GM19324 (cell line): ENCODE measurements around the gene RAMP1.

Source experiments
- ATAC-seq: cut with Tn5 transposase; IDR thresholded peaks from one replicate; pipeline ENCODE4 v1.9.1; 2021; ENCODE audit warnings: mild to moderate bottlenecking, moderate library complexity; ENCODE audit not compliant: unreplicated experiment, low FRiP score

RAMP1 gene

DNA sequence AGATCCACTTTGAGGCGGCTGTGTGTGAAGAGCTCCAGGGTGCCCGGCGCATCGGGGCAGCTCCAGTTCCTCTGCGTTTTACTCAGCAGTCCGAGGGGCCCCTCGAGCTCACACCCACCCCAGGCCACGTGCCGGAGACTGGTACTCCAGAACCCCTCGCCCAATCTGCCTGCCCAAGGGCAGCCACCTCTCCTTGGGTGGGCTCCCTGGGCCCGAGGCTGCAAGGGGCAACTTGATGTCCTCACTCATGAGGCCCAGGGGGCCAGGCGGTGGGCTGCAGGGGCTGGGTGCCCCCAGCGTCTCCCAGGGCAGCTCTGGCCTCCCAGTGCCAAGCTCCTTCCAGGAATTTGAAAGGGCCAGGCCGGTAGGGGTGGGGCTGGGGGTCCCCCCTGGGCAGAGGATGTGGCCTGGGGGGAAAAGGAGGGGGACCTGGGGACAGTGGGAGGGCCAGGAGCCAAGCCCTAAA lies 16.7 kb downstream of the RAMP1 start:
- no peak for ATAC-seq

DNA sequence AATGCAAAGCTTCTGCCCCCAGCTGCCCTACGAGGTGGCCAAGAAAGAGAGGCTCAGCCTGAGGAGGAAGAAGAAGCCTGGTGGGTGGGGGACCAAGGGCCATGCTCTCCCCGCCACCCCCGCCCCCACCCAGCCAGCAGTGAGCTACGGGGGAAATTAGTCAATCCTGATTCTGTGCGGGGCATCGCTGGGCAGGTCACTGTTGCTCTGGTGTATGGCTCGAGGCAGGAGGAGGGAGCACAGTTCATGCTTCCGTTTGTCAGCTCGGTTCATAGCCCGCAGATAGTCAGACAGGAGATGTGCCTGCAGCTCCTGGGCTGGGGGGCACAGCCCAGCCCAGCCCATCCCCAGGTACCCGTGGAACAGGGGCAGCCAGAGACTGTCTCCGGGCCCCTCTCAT lies 17.1 kb downstream of the RAMP1 start:
- no peak for ATAC-seq

DNA sequence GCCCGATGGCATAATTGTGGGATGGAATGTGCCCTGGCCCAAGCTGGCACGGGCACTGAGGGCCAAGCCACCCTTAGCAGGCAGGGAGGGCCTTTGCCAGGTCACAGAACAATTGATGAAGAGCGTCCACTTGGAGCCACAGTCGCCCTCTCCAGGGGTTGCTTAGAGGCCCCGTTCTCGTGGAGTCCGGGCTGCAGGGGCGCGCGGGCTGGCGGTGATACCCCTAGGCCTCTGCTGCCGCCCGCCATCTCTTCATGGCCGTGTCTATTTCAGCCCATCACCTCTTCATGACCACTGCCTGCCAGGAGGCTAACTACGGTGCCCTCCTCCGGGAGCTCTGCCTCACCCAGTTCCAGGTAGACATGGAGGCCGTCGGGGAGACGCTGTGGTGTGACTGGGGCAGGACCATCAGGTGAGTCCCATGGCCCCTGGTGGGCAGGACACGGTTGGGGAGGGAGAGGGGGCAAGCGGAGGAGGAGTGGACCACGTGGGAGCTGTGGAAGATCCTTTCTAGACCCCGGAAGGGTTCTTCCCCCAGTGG lies 17.6 kb downstream of the RAMP1 start:
- ATAC-seq = no peak

DNA sequence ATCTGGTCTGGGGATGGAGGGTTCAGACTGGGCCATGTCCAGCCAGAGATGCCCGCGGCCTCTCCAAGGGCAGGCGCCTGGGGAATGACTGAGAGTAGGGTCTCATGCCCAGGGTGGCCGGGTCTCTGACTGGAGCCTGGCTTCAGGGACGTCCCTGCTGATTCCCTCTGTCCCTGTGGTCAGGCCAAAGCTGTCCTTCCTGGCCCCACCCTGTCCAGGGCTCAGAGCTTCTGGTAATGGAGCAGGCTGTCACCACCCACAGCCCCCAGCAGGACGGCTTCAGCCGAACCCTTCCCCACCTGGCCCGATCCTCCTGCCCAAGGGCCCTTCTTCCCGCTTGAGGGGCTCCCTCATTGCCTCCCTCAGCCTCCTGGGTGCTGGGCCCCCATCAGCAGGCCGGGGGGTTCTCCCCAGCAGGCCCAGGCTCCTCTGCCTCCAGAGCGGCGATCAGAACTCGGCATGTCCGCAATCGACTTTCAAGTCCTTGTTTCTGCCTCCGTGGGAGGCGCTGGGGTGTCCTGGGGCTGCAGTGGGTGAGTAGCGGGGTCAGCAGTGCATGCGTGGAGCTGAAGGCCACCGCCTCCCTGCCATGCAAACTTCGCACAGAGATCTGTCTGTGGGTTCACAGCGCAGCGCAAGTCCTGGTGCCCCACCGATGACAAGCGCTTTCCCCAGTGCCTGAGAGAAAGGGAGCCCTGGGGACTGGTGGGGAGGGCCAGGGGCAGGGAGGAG lies 18.3 kb downstream of the RAMP1 start:
- no peak for ATAC-seq

DNA sequence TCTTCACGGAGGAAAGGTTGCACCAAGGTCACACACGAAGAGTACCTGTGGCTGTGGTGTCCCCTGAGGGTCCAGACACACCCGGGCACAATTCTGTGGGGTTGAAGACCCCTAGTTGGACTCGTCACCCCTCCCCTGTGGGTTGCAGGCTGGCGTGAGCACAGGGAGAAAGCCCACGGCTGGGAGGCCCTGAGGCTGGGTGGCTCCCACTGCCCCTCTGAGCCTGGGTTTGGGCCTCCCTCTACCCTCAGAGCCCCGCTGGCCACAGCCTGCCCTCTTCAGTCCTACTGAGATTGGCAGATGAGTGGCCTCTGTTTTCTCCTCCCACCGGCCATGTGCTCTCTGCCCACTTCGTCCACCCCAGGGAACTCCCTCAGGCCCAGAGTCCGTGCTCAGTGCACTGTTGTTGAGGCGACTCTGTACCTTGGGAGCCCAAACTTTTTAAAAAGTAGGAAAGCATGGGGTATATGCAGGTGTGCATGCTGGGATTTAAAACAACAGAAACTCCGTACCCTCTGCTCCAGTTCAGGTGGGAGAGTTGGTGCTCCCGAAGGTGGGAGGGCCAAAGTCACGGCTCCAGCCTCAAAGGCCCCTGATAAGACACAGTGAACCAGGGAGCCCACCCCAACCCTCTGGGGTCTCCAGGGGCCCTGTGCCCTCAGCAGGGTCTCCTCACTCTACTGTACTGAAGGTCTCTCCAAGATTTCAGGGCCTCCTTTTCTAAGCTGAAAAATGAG lies 19.1 kb downstream of the RAMP1 start:
- no peak for ATAC-seq

DNA sequence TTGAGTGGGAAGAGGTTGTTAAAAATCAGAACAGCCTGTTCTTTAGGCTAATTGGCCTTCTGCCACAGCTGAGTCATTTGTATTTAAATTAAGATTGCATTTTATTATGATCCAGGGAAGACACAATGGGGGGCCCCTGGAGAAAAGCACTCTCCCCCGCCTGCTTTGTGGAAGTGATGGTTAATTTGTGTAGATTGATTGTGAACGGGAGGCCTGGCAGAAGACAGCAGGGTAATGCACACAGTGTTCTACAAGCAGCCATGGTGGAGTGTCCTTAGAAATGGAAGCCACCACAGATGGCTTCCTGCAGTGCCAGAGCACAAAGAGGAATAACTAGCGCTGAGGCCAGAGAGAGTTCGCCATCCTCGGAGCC lies 19.6 kb downstream of the RAMP1 start:
- no peak for ATAC-seq

DNA sequence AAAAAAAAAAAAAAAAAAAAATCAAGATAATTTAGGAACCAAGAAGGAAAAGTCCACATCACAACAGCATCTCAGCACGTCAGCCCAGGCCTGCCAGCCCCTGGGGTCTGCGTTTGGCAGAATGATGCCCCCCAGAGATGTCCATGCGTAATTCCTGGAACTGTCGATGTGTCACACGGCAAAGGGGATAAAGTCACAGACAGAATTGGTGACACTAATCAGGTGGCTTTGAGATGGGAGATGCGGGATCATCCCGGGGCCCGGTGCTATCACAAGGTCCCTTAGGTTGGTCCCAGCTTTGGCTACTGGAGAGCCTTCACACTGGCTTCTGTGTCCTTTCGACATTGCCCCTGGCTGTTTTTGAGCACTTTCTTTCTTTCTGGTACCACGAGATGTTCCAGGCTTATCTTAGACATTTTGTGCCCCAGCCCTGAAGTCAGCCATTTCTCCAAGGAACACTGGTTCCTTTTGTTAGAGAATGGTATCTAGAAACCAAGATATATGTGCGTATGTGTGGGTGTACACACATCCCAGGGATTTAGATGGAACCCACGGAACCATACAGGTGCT lies 20.7 kb downstream of the RAMP1 start:
- no peak for ATAC-seq

DNA sequence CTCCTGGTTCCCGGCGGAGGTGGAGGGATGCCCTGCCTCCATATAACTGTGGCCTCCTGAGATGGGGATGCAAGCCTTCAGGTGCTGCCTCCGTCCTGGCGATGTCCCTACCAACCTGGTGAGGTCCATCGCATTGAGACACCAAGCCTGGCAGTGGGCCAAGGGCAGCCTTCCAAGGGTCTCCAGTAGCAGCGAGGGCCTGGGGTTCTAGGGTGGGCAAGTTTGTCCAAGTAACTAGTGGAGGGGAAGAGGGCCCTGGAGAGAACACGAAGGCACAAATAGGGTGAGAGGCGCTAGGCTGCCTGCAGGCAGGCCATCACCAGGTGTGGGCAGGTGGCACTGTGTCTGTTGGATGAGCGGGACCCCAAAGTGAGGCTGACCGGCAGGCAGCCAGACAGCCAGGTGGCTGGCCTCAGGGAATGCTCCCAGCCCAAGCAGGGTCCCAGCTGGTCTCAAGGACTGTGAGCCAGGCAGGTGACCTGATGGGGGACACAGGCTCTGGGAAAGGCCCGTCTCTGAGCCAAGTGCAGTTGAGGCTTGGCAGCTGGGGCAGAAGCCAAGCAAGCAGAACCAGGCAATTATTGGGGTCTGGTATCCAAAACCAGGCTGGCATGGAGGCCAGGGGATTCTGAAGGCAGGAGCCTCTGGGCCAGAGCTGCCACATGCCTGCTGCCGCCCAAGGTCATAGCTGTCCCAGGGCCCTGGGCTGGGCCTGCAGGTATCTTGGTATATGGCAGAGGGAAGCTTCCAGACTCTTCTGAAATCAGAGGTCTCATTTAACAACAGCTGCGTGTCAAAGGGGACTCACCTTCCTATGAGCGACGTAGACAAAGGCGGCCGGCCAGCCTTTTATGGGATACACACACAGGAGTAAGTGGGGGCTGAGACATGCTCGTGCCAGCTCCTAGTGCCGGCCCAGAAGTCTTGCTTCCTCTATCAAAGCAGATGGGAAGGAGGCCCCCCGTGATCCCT lies 23.4 kb downstream of the RAMP1 start:
- no peak for ATAC-seq

DNA sequence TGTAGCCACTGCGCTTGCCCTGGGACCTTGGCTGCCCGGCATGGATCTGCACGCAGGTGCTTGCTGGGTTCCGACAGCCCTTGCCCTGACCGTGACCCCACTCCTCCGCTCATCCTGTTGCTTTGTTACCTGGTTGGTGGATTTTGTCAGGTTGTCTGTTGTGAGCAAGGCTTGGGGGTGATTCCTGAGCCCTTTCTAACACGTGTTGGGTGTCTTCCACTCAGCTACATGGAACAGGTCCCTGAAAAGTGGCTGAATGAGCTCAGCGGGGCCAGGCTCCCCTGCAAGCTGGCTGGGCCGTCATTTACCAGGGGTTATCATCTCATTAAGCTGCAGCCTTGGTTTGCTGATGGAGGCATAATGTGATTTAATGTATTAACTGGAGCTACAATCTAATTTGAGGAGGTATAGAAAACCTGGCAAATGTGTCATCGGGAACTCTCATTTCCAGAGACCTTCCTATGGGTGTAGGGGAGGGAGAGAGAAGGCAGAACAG lies 24.6 kb downstream of the RAMP1 start:
- no peak for ATAC-seq

DNA sequence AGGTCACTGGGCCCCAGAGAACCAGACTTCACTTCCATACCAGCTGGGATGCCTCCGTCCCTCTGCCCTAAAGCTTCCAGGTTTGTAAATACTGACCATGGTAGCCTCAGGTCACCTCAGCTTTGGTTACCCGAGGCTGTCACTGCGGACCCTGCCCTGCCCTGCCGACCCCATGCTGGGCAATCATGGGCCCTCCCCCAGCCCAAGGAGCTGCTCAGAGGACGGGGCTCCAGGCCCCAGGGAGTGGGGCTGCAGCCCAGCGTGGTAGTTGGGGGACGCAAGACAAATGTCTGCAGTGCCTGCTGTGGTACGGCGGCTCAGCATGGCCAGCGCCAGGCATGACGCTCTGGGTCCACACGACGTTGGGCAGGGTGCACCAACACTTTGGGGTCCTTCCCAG lies 25.3 kb downstream of the RAMP1 start:
- no peak for ATAC-seq

DNA sequence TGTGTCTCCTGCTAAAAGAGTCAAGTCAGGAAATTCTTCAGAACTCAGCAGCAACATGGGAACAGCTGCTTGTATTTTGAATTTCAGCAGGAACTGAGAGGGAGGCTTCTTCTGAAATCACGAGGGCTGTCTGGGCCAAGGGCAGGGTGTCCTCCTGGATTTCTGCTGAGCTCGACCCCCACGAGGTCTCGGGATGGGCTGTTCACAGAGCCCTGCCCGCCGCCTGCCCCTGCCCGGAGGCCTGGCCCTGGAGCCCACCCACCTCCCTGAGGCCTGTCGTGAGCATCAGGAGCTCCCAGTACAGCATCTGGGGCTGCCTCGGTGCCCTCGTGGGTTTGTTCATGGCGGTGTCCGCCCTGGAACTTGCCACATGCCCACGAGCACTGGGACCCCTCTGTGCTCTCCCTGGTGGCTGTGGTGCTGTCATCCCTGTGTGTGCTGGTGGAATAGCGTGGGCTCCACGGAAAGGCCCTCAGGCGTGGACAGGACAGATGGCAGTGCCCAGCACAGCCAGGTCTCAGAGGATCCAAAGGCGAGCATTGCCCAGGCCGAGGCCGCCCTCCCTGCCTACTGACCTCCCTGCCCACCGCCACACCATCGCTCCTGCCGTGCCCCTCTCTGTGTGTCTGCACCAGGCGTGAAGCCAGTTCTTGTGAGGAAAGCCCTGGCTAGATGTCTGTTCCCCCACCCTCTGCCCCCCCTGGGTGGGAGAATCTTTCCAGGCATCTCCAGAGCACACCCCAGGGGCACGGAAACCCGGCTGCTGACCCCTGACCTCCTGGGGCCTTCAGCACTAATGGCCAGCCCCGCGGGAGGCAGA lies 25.9 kb downstream of the RAMP1 start:
- ATAC-seq = no peak

DNA sequence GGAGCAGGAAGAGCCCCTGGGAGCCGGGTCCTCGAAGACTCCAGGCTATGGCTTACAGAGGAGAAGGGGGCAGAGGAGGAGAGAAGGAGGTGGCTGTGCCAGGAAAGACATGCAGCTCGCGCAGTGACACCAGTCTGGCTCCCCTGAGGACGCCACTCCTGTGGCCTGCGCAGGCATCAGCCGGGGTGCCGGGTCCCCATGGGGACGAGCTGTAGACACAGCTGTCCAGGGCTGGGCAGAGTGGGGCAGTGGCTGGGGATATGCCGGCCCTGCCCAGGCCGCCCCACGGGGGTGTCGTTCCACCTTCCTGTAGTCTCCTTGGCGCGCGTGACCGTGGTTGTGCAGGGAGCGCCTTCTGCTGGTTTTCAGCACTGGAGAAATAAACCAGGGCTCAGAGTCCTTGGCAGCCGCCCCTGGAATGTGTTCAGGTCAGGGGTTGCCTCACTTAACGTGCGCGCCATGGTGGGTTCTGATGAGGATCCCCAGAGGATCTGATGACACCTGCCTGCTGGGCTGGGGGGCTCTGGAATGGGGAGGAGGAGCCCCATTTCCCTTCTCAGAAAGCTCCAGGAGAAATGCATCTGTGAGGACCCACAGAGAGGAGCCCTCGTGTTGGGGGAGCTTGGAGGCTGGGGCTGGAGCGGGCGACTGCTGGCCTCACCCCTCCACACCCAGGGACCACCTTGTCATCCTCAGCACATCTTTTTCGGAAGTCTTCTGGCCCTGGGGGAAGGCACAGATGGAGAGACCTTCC lies 26.7 kb downstream of the RAMP1 start:
- no peak for ATAC-seq

DNA sequence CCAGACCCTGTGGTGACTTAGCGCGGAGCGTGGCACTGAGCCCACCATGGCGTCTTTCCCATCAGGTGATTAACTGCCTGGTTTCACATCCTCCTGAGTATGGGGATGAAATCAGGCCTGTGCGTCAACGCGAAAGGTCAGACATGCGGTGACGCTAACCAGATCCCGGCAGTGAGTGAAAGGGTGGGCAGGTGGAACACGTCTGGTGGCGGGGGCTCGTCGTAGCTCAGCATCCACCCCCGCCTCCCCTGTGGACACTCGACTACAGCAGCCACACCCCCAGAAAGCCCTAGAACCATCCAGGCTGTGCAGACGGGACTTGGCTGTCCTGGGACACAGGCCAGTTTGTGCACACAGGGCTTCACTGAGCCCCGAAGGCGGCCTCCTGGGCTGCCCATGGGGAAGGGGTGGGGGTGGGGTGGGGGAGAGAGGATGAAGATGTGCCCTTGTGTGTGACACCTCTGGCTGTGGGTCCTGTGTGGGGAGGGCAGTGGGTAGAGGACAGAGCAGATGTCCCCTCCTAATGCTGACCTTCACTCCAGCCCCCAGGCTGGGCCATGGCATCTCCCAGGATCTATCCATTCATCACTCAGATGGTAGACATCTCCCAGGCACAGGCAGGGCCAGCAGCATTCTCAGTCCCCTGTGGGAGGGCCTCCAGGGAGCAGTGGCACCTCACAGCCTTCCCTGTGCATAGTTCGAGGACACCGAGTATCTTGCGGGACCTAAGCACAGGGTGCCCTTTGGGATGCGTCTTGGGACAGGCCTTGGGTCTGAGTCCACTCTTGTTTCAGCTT lies 27.5 kb downstream of the RAMP1 start:
- no peak for ATAC-seq

DNA sequence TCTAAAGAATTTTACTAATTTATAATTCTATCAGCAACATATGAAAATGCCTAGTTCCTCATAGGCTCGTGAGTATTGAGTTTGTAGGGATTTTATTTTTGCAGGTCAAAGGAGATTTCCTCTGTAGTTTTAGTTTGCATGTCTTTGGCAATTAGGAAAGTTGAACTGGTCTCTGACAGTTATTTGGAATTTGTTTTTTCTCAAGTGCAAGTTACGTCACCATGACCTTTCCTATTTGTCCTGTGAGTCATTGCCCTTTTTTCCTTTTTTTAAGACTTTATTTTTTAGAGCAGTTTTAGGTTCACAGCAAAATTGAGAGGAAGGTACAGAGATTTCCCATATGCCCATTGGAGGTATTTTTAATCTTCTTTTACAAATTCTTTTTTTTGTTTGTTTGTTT lies 29.0 kb downstream of the RAMP1 start:
- no peak for ATAC-seq

DNA sequence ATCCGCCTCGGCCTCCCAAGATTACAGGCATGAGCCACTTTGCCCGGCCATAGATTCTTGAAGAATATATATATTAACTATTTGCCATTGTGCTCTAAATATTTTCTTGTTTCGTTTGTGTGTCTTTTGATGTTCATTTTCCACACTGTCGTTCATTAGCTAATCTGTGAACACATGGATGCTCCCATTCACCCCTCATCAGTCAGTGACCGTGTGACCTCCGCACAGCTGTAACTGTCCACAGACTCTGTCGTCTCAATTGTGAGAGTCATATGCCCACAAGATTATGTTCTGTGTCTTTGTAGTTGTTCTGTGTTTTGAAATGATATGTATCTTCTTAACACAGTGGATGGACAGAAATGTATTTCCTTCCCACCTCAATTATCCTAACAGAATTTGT lies 29.6 kb downstream of the RAMP1 start:
- no peak for ATAC-seq

DNA sequence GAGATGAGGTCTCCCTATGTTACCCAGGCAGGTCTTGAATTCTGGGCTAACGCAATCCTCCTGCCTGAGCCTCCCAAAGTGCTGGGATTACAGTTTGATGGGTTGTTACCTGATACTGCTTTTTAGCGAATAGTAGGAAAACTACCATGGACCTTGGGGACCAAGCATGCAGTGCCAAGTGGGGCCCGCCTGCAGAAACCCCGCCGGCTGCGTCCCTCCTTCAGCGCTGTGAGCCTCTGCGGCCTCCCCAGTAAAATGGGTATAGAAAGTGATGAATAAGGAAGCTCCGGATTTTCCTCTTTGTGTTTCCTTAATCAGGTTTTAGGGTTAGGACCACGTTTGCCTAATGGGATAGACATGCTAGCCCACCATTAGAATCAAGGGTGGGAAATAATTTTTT lies 30.4 kb downstream of the RAMP1 start:
- no peak for ATAC-seq

DNA sequence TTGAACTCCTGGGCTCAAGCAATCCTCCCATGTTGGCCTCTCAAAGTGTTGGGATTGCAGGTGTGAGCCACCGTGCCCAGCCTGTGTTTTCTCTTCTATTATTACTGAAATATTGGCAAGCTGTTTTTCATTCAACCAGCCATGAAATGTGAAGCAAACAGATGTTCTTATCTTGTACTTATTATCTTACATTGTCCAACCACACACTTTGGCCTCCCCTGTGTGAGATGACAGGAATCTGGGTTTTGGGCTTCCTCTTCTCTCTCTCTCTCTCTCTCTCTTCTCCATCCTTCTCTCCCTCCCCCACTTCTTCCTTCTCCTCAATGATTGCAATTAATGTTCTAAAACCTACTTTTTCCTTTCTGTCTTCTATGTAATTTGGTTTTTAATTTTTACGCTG lies 33.1 kb downstream of the RAMP1 start:
- no peak for ATAC-seq
